IMR-90 (cell line): ENCODE measurements around the gene DUSP23.

Source experiments
- ELK1 ChIP-seq: fragments of 150-350 bp; IDR thresholded peaks from 2 replicates; pipeline ENCODE4 v1.6.1; 2016; ENCODE audit warnings: low read depth, mild to moderate bottlenecking, low read length, moderate library complexity, borderline replicate concordance
- MXI1 ChIP-seq: IDR thresholded peaks from 2 replicates; pipeline ENCODE4 v1.6.1; 2012; ENCODE audit warnings: low read depth, mild to moderate bottlenecking, low read length, moderate library complexity, borderline replicate concordance
- TF ChIP-seq, protein P1 (sequence below): conservative IDR thresholded peaks from 2 replicates; pipeline ENCODE4 v1.5.1; 2012; ENCODE audit warnings: mild to moderate bottlenecking, low read depth, low read length, improper control_type of control experiment

DNA sequence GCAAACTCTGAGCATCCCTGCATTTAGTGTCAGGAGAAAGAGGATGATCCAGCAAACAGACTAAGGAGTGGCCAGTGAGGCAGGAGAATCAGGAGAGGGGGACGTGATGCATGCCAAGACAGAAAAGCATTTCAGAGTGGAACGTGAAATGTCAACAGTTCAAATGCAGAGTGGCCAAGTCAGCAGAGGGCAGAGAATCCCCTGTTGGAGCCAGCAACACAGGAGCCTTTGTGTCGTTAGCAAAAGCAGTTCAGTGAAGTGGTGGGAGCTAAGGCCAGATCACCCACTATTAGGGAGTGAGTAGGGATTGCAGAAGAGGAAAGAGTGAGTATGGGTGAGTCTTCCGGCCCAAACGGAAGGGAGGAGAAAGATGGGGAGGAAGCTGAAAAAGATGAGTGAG is 14.8 kb downstream of the DUSP23 start:
- TF ChIP-seq, protein P1, sequence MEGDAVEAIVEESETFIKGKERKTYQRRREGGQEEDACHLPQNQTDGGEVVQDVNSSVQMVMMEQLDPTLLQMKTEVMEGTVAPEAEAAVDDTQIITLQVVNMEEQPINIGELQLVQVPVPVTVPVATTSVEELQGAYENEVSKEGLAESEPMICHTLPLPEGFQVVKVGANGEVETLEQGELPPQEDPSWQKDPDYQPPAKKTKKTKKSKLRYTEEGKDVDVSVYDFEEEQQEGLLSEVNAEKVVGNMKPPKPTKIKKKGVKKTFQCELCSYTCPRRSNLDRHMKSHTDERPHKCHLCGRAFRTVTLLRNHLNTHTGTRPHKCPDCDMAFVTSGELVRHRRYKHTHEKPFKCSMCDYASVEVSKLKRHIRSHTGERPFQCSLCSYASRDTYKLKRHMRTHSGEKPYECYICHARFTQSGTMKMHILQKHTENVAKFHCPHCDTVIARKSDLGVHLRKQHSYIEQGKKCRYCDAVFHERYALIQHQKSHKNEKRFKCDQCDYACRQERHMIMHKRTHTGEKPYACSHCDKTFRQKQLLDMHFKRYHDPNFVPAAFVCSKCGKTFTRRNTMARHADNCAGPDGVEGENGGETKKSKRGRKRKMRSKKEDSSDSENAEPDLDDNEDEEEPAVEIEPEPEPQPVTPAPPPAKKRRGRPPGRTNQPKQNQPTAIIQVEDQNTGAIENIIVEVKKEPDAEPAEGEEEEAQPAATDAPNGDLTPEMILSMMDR = no peak
- no peak for TF ChIP-seq MXI1
- no peak for TF ChIP-seq ELK1
